K562 (cell line): ENCODE results near the gene MEF2C. TPM values are rescaled to one million over a fixed set of nuclear protein-coding genes. Genes with fewer than 3 reads are reported as not detected.

ENCODE experiments used
- ATAC-seq: fragments of 200-7000 bp; cut with Tn5 transposase; 3 replicates; pipeline ENCODE4 v1.9.1; 2020; ENCODE audit warnings: moderate library complexity
- BruUV-seq: library from RNA; stranded (reverse); fragments of 400-500 nt; replicated peaks from 2 replicates; lab custom pipeline; 2021; lab: Mats Ljungman, UMichigan
- CTCF ChIA-PET: fragments of 300-600 bp; formaldehyde crosslinking; extraction: SDS; loops from one replicate; lab custom pipeline; 2021; ENCODE audit warnings: low intra/inter-chr PET ratio; lab: Yijun Ruan, JAX
- POLR2A ChIA-PET: fragments of 300-600, 350-650 bp; sonication (Branson Sonifier 250); formaldehyde crosslinking; extraction: SDS; loops from one replicate; lab custom pipeline; 2021; ENCODE audit warnings: antibody characterized with exemption, inconsistent platforms; lab: Yijun Ruan, JAX
- DNase-seq, 4 experiments: peaks; one replicate each; pipeline versions ENCODE4 v3.0.0 to v3.0.0-alpha.2; 2011 to 2018; ENCODE audit warnings: low spot score in 3 of 4, mixed read lengths in 3 of 4; ENCODE audit errors: extremely low read depth in 1 of 4
- FAIRE-seq: peaks from 2 replicates; lab custom pipeline; 2011; peaks lifted over from hg19 to GRCh38; lab: Jason Lieb, UNC
- H2AFZ ChIP-seq: 2 replicates; pipeline ENCODE4 v1.6.0; 2011; ENCODE audit warnings: low read depth, low read length, control low read depth, inconsistent platforms
- H3K27ac ChIP-seq: fragments of 200-600 bp; 3 replicates; pipeline ENCODE4 v1.8.0; 2011; ENCODE audit warnings: low read depth, mild to moderate bottlenecking, control low read depth, inconsistent platforms, low read length, moderate library complexity, mixed read lengths; ENCODE audit errors: extremely low read depth
- H3K27me3 ChIP-seq, 2 experiments: fragments of 300-600 bp in 1 of 2; 2 replicates in 1 of 2; 3 replicates in 1 of 2; pipeline versions ENCODE4 v1.6.0 to v1.8.0; 2011; ENCODE audit warnings: inconsistent platforms in 2 of 2, low read length in 2 of 2, mild to moderate bottlenecking in 1 of 2, mixed read lengths in 1 of 2, moderate library complexity in 1 of 2; ENCODE audit not compliant: control insufficient read depth in 2 of 2, insufficient read depth in 2 of 2
- H3K36me3 ChIP-seq: fragments of 300-600 bp; 3 replicates; pipeline ENCODE4 v1.8.0; 2011; ENCODE audit warnings: mild to moderate bottlenecking, low read length, inconsistent platforms; ENCODE audit not compliant: control insufficient read depth, insufficient read depth
- H3K4me1 ChIP-seq, 2 experiments: fragments of 200-600 bp in 1 of 2; replicated peaks in 1 of 2; 2 replicates in 1 of 2; 3 replicates in 1 of 2; pipeline versions ENCODE4 v1.5.1 to v1.8.0; 2011; ENCODE audit warnings: inconsistent platforms in 2 of 2, low read length in 2 of 2, mild to moderate bottlenecking in 1 of 2, mixed read lengths in 1 of 2, moderate library complexity in 1 of 2; ENCODE audit not compliant: control insufficient read depth in 2 of 2, insufficient read depth in 2 of 2
- H3K4me2 ChIP-seq: 2 replicates; pipeline ENCODE4 v1.6.1; 2011; ENCODE audit warnings: low read length, control low read depth, inconsistent platforms, mixed read lengths; ENCODE audit not compliant: insufficient read depth
- H3K4me3 ChIP-seq: fragments of 200-600 bp; sonication (generic), shearing (Covaris generic); 2 replicates; pipeline ENCODE4 v1.5.1; 2016; ENCODE audit warnings: control low read depth, inconsistent platforms
- H3K79me2 ChIP-seq: fragments of 200-600 bp; 3 replicates; pipeline ENCODE4 v1.8.0; 2011; ENCODE audit warnings: low read length, inconsistent platforms; ENCODE audit not compliant: control insufficient read depth, insufficient read depth
- H3K9ac ChIP-seq, 2 experiments: 2 replicates each; pipeline versions ENCODE4 v1.6.0 to v1.6.1; 2011; ENCODE audit warnings: low read depth in 2 of 2, low read length in 2 of 2, control low read depth in 1 of 2, inconsistent platforms in 1 of 2, mild to moderate bottlenecking in 1 of 2, mixed read lengths in 1 of 2; ENCODE audit not compliant: insufficient read depth in 1 of 2
- H3K9me1 ChIP-seq: one replicate; pipeline ENCODE4 v1.6.0; 2011; ENCODE audit warnings: inconsistent platforms, mild to moderate bottlenecking, low read length, moderate library complexity; ENCODE audit not compliant: control insufficient read depth, insufficient read depth
- H3K9me3 ChIP-seq: replicated peaks from 2 replicates; pipeline ENCODE4 v1.5.1; 2011; ENCODE audit warnings: low read depth, low read length, inconsistent platforms; ENCODE audit not compliant: control insufficient read depth, insufficient read depth
- H4K20me1 ChIP-seq: replicated peaks from 2 replicates; pipeline ENCODE4 v1.6.1; 2011; ENCODE audit warnings: low read length, inconsistent platforms, mixed read lengths; ENCODE audit not compliant: control insufficient read depth, insufficient read depth
- ATF7 ChIP-seq: fragments of 450-650 bp; IDR thresholded peaks from 2 replicates; pipeline ENCODE4 v1.7.1; 2014; ENCODE audit warnings: mild to moderate bottlenecking, moderate library complexity
- CCAR2 ChIP-seq: fragments of 200-400 bp; formaldehyde crosslinking; IDR thresholded peaks from 2 replicates; pipeline ENCODE4 v1.6.1; 2017; ENCODE audit warnings: mild to moderate bottlenecking, low read depth, low read length
- KDM4B ChIP-seq, 2 experiments: fragments of 450-650 bp in 1 of 2; sonication (generic) in 1 of 2; IDR thresholded peaks; 2 replicates each; pipeline ENCODE4 v1.6.1; 2016 to 2017; ENCODE audit warnings: borderline replicate concordance in 2 of 2, antibody characterized with exemption in 1 of 2, low read depth in 1 of 2, mild to moderate bottlenecking in 1 of 2
- MAFK ChIP-seq: IDR thresholded peaks from 2 replicates; pipeline ENCODE4 v1.6.1; 2011; ENCODE audit warnings: low read length, improper control_type of control experiment
- MAZ ChIP-seq, 2 experiments: fragments of 450-650 bp in 1 of 2; sonication (generic) in 1 of 2; formaldehyde crosslinking; IDR thresholded peaks in 1 of 2; conservative IDR thresholded peaks in 1 of 2; 2 replicates each; pipeline versions ENCODE4 v1.4.0 to v1.5.0; 2020; ENCODE audit warnings: mild to moderate bottlenecking in 1 of 2, missing genetic modification reagents in 1 of 2
- NCOA4 ChIP-seq: fragments of 450-650 bp; IDR thresholded peaks from 2 replicates; pipeline ENCODE4 v1.6.1; 2018; ENCODE audit warnings: mild to moderate bottlenecking; ENCODE audit not compliant: partially characterized antibody
- NFE2L1 ChIP-seq: fragments of 450-650 bp; IDR thresholded peaks from 2 replicates; pipeline ENCODE4 v1.6.1; 2016; ENCODE audit warnings: missing genetic modification characterization, low read depth, mild to moderate bottlenecking, missing compliant biosample characterization, moderate library complexity, borderline replicate concordance
- RFX5 ChIP-seq: IDR thresholded peaks from 2 replicates; pipeline ENCODE4 v1.6.1; 2011; ENCODE audit warnings: low read depth, mild to moderate bottlenecking, improper control_type of control experiment, low read length
- TCFL5 ChIP-seq: fragments of 250-450 bp; sonication (Bioruptor Pico); conservative IDR thresholded peaks from 2 replicates; pipeline ENCODE4 v1.6.1; 2021; ENCODE audit warnings: mild to moderate bottlenecking, moderate library complexity, matching md5 sums
- TSC22D4 ChIP-seq: fragments of 450-650 bp; IDR thresholded peaks from 2 replicates; pipeline ENCODE4 v1.6.1; 2016; ENCODE audit warnings: missing genetic modification characterization, missing biosample characterization, control low read depth
- ZNF124 ChIP-seq: sonication (generic); formaldehyde crosslinking; IDR thresholded peaks from 2 replicates; pipeline ENCODE4 v1.8.1; 2022; ENCODE audit warnings: missing genetic modification reagents
- WGBS: fragments of 100-300 bp; shearing (Covaris generic); methylation state at CpG from one replicate; pipeline ENCODE4 v1.1.6; 2016; ENCODE audit warnings: low coverage, mixed read lengths; ENCODE audit not compliant: insufficient coverage; ENCODE audit errors: missing lambda C conversion rate; 5-methylcytosine and 5-hydroxymethylcytosine counted together
- in situ Hi-C: fragments of 300-500 bp; cut with MboI; formaldehyde crosslinking; loops from 4 replicates; pipeline ENCODE4 v1.15.0; 2018; ENCODE audit warnings: inconsistent platforms, mixed read lengths
- intact Hi-C: fragments of 100-400 bp; cut with micrococcal nuclease; formaldehyde crosslinking; loops from 2 replicates; pipeline ENCODE4 v1.14.2; 2022
- polyA plus RNA-seq, 8 experiments: library from polyadenylated mRNA; depleted of rRNA in 4 of 8; stranded (reverse) in 5 of 8; unstranded in 3 of 8; fragments of >200 nt; fragmentation: Nextera tagmentation in 2 of 8; fragmentation: Illumina TruSeq in 1 of 8; extraction: Ambion mirVana in 2 of 8; extraction: Trizol in 1 of 8; gene quantifications; 2 replicates each; pipeline versions ENCODE4 v1.2.1 to v1.2.3, GENCODE V29; 2011 to 2014; ENCODE audit warnings: inconsistent platforms in 1 of 8, missing spikeins in 1 of 8
- total RNA-seq, 7 experiments: library from RNA; depleted of rRNA in 6 of 7; stranded (reverse); fragments of >200 nt in 6 of 7; fragmentation: Illumina TruSeq in 2 of 7; extraction: Trizol in 2 of 7; gene quantifications; 2 replicates each; pipeline versions ENCODE4 v1.2.1 to v1.2.3, GENCODE V29; 2011 to 2021; ENCODE audit warnings: low replicate concordance in 1 of 7
- TF ChIP-seq, protein P1 (sequence below): fragments of 450-650 bp; formaldehyde crosslinking; IDR thresholded peaks from 2 replicates; pipeline ENCODE4 v1.4.0; 2020; ENCODE audit warnings: mild to moderate bottlenecking, moderate library complexity
- TF ChIP-seq, protein P2 (sequence below): IDR thresholded peaks from 2 replicates; pipeline ENCODE4 v1.6.1; 2016; ENCODE audit warnings: missing genetic modification characterization, missing compliant biosample characterization
- TF ChIP-seq, protein P3 (sequence below): sonication (generic); formaldehyde crosslinking; IDR thresholded peaks from 2 replicates; pipeline ENCODE4 v1.5.0; 2020; ENCODE audit warnings: missing genetic modification reagents
- TF ChIP-seq, protein P4 (sequence below), 2 experiments: fragments of 450-650 bp in 1 of 2; sonication (generic) in 1 of 2; formaldehyde crosslinking; conservative IDR thresholded peaks; 2 replicates each; pipeline versions ENCODE4 v1.4.0 to v1.8.1; 2020 to 2022; ENCODE audit warnings: mild to moderate bottlenecking in 1 of 2, missing genetic modification reagents in 1 of 2

Gene MEF2C
- total and polyA plus RNA-seq, 9 of the 15 experiments (the other 6 are each of a cell fraction or from before 2014, with no cell fraction given): 25.1 to 67.8 (median 58.3) TPM

DNA sequence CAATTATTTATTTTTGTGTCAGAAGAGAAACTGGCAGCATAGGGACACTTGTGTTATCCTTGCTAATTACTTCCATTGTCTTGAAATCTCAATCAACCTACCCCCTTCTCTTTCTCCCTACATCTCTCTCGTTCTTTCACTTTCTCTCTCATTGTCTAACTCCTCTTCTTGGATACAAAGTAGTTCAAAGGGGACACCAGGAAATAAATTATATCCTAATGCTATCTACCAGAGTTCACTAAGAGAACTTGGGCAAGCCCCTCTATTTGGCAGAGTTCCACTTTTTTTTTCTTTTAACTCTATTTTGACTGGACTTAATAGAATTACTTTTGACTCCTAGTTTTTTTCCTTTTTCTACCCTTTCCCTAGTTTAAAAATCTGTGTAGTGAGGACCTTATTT, 102.2 kb downstream of the MEF2C start:
- H3K4me1 ChIP-seq: 0 out of 5 replicates have a peak, but pooled peaks cover 0 to under 1% of the 10 kb centered on the region in 2 experiments
- no peaks in the 10 kb centered on the region for H3K9me1 ChIP-seq
- in situ Hi-C loops (no loop called here), intact Hi-C loops (no loop called here)
- TF ChIP-seq NCOA4: no peak
- TF ChIP-seq ZNF124 (CRISPR knock-in tag): no peak
- TF ChIP-seq, protein P1, sequence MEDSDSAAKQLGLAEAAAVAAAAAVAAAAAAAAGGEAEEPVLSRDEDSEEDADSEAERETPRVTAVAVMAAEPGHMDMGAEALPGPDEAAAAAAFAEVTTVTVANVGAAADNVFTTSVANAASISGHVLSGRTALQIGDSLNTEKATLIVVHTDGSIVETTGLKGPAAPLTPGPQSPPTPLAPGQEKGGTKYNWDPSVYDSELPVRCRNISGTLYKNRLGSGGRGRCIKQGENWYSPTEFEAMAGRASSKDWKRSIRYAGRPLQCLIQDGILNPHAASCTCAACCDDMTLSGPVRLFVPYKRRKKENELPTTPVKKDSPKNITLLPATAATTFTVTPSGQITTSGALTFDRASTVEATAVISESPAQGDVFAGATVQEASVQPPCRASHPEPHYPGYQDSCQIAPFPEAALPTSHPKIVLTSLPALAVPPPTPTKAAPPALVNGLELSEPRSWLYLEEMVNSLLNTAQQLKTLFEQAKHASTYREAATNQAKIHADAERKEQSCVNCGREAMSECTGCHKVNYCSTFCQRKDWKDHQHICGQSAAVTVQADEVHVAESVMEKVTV (CRISPR knock-in tag): no peak
- TF ChIP-seq KDM4B (IDR thresholded peaks at IDR 0.05; ENCODE audit: borderline replicate concordance in 2 of 2, low read depth in 1 of 2): no peak
- no peak for TF ChIP-seq CCAR2
- TF ChIP-seq, protein P2, sequence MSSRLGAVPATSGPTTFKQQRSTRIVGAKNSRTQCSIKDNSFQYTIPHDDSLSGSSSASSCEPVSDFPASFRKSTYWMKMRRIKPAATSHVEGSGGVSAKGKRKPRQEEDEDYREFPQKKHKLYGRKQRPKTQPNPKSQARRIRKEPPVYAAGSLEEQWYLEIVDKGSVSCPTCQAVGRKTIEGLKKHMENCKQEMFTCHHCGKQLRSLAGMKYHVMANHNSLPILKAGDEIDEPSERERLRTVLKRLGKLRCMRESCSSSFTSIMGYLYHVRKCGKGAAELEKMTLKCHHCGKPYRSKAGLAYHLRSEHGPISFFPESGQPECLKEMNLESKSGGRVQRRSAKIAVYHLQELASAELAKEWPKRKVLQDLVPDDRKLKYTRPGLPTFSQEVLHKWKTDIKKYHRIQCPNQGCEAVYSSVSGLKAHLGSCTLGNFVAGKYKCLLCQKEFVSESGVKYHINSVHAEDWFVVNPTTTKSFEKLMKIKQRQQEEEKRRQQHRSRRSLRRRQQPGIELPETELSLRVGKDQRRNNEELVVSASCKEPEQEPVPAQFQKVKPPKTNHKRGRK (tag): no peak
- no peak for TF ChIP-seq TCFL5 (CRISPR knock-in tag)
- no peak for TF ChIP-seq RFX5
- TF ChIP-seq, protein P3, sequence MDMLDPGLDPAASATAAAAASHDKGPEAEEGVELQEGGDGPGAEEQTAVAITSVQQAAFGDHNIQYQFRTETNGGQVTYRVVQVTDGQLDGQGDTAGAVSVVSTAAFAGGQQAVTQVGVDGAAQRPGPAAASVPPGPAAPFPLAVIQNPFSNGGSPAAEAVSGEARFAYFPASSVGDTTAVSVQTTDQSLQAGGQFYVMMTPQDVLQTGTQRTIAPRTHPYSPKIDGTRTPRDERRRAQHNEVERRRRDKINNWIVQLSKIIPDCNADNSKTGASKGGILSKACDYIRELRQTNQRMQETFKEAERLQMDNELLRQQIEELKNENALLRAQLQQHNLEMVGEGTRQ (CRISPR knock-in tag): no peak
- TF ChIP-seq, protein P4, sequence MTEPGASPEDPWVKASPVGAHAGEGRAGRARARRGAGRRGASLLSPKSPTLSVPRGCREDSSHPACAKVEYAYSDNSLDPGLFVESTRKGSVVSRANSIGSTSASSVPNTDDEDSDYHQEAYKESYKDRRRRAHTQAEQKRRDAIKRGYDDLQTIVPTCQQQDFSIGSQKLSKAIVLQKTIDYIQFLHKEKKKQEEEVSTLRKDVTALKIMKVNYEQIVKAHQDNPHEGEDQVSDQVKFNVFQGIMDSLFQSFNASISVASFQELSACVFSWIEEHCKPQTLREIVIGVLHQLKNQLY (CRISPR knock-in tag; conservative IDR thresholded peaks at IDR 0.05): no peak
- no peak for TF ChIP-seq ATF7
- no peak for TF ChIP-seq MAFK
- TF ChIP-seq TSC22D4 (tag): no peak
- no peak for TF ChIP-seq MAZ (CRISPR knock-in tag; conservative IDR thresholded peaks at IDR 0.05 in 1 of 2, IDR thresholded peaks at IDR 0.05 in 1 of 2)
- TF ChIP-seq NFE2L1 (tag): no peak
- H4K20me1 ChIP-seq: no peaks in the 10 kb centered on the region
- no peak for FAIRE-seq
- BruUV-seq: no TSS peak
- ChIA-PET POLR2A (no interaction called here), CTCF (no interaction called here)
- ATAC-seq: no peak
- no peak overlapping the region for H3K9ac ChIP-seq
- peaks cover 5% of the 10 kb centered on the region; the same call in 1 of the 3 replicates for H3K79me2 ChIP-seq
- no peaks in the 10 kb centered on the region; the same call in 2 of the 3 replicates for H3K36me3 ChIP-seq
- DNase-seq: no peak
- H3K4me3 ChIP-seq: no peak overlapping the region
- no peak overlapping the region for H2AFZ ChIP-seq
- no peaks in the 10 kb centered on the region for H3K27me3 ChIP-seq
- H3K9me3 ChIP-seq: no peaks in the 10 kb centered on the region
- H3K27ac ChIP-seq: no peak overlapping the region
- H3K4me2 ChIP-seq: no peak overlapping the region
- WGBS: no CpG with 5 or more reads among the region's 1 CpG
